Small intestine (tissue), 7 donors: ENCODE data around the gene KRR1. TPM values are rescaled to one million over a fixed set of nuclear protein-coding genes. Genes with fewer than 3 reads are reported as not detected.

Source experiments
- DNase-seq, 2 donors: peaks; one replicate each; pipeline versions ENCODE4 v3.0.0 to v3.0.0-alpha.2; 2013
- FAIRE-seq: peaks from 2 replicates; lab custom pipeline; 2012; peaks lifted over from hg19 to GRCh38; lab: Jason Lieb, UNC
- H3K27ac ChIP-seq, 3 donors: one replicate each; pipeline ENCODE4 v1.5.1; 2013; ENCODE audit warnings: low read length in 2 of 3, mild to moderate bottlenecking in 2 of 3, control low read depth in 1 of 3, inconsistent platforms in 1 of 3, low read depth in 1 of 3, moderate library complexity in 1 of 3
- H3K27me3 ChIP-seq, 3 donors: one replicate each; pipeline ENCODE4 v1.6.1; 2013; ENCODE audit warnings: low read length in 3 of 3, inconsistent platforms in 1 of 3; ENCODE audit not compliant: control insufficient read depth in 3 of 3, insufficient read depth in 3 of 3
- H3K36me3 ChIP-seq, 3 donors: one replicate each; pipeline ENCODE4 v1.6.1; 2013; ENCODE audit warnings: low read length in 3 of 3, inconsistent platforms in 1 of 3, low read depth in 1 of 3, mild to moderate bottlenecking in 1 of 3, moderate library complexity in 1 of 3; ENCODE audit not compliant: control insufficient read depth in 3 of 3, insufficient read depth in 2 of 3
- H3K4me1 ChIP-seq, 3 donors: one replicate each; pipeline ENCODE4 v1.6.1; 2013; ENCODE audit warnings: low read length in 2 of 3, inconsistent platforms in 1 of 3, low read depth in 1 of 3, mild to moderate bottlenecking in 1 of 3, moderate library complexity in 1 of 3; ENCODE audit not compliant: control insufficient read depth in 3 of 3, insufficient read depth in 2 of 3
- H3K4me3 ChIP-seq, 3 donors: one replicate each; pipeline ENCODE4 v1.5.1; 2013; ENCODE audit warnings: low read length in 3 of 3, control low read depth in 1 of 3, inconsistent platforms in 1 of 3, low read depth in 1 of 3, mild to moderate bottlenecking in 1 of 3, moderate library complexity in 1 of 3
- H3K9me3 ChIP-seq, 2 donors: one replicate each; pipeline ENCODE4 v1.6.1; 2013; ENCODE audit warnings: low read depth in 1 of 2, low read length in 1 of 2; ENCODE audit not compliant: control insufficient read depth in 2 of 2, insufficient read depth in 1 of 2
- WGBS, 3 donors: extraction: QIAGEN DNeasy Blood & Tissue Kit; methylation state at CpG; one replicate each; pipeline ENCODE4 v1.1.7; 2013; 5-methylcytosine and 5-hydroxymethylcytosine counted together
- polyA plus RNA-seq, 4 donors: library from polyadenylated mRNA; stranded (reverse) in 3 of 4; unstranded in 1 of 4; fragments of 200-250 nt in 3 of 4; fragments of 120-200 nt in 1 of 4; gene quantifications; one replicate each; pipeline versions ENCODE4 v1.2.1 to v1.2.3, GENCODE V29; 2013
- donor health status: healthy with polysubstance abuse.
- donor health status: control.
- donor health status: control.
- donor health status: Bipolar disorder and iron deficiency.
- donor health status: healthy.

KRR1 gene
- polyA plus RNA-seq, 4 donors, result 10.0 to 40.7 (median 16.7) TPM

DNA sequence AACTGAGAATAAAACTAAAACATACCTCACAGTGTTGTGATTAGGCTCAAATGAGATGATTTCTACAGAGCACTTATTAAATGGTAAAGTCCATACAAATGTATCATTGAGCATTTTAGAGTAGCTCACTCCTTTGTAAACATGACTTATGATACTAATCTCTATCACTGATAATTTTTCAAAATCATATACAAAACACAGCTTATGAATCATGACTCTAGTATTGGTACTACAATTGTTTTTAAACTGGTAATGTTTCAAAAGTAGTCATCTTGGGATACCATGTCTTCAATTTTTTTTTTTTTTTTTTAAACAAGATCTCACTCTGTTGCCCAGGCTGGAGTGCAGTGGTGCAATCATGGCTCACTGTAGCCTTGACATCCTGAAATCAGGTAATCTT lies 40.1 kb upstream of the KRR1 start:
- Histone ChIP-seq H3K27ac (no peak overlapping the region), H3K9me3 (no peaks in the 10 kb centered on the region), H3K4me1 (peaks cover 0 to 4% (median 3%) of the 10 kb centered on the region in 3 donors), H3K4me3 (no peak overlapping the region), H3K36me3 (no peaks in the 10 kb centered on the region), H3K27me3 (no peaks in the 10 kb centered on the region)
- no peak for DNase-seq
- no peak for FAIRE-seq

DNA sequence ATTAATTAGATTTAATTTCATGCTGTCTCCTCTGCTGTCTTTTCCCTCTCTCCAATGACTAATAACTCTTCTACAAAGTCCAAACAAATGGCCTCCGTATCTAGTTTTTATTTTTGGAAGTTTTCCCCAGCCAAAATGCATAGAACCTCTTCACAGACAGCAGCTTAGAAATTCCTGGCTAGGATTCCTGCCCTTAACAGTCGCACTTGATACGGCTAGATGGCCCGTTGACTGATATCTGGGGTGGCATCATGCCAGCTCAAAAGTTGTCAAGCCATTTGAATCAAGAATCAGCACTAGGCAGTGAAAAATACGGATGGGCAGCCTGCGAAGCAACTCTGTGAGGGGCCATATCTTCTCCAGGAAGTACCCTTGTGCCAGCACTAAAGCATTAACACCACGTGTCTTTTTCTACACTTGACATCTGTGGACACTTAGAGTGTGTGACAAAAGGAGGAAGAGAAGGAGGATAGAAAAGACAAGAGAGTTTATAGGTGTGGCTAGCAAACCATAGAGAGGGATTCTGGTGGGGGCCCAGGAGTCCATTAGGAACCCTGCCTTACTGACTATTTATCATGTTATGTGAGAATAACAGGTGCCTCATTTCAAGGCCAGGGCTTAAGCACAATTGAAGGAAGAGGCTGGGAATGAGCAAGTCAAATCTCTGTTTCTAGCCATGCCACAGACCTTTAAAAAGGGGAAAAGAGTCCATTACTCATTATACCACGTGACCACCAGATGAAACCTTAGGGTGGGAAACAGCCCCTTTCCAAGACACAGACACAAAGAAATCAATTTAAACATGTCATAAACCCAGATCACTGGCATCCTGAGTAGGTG lies 39.2 kb upstream of the KRR1 start:
- Histone ChIP-seq H3K4me3 (no peak overlapping the region), H3K36me3 (no peaks in the 10 kb centered on the region), H3K9me3 (no peaks in the 10 kb centered on the region), H3K27me3 (no peaks in the 10 kb centered on the region), H3K4me1 (peaks cover 0 to 4% (median 3%) of the 10 kb centered on the region in 3 donors), H3K27ac (no peak overlapping the region)
- WGBS, 3 donors, result 20 to 36% (median 23%) methylated on average over 8 of the region's 8 CpGs
- DNase-seq (peak in 1 of 2 donors; percentile 26), FAIRE-seq (no peak)

DNA sequence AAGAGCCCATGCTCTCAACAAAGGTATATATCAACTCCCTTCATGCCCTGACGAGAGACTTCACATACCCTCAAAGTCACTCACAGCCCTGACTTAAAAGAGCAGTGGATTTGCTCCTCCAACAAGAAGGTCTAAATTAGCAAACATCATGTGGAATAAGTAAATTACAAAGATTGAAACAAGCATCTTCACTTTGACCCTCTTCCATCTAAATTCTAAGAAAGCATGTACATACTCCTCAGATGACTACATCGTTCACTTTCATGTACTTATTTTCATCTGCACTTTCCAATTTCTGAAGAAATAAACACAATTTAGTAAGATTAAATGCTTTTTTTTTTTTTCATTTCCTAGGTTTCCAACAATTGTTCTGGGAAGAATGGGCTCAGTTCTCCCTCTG lies 38.6 kb upstream of the KRR1 start:
- 69 to 91% (median 72%) methylated on average over 2 of the region's 2 CpGs for WGBS, 3 donors
- DNase-seq (no peak), FAIRE-seq (no peak)
- Histone ChIP-seq H3K36me3 (no peaks in the 10 kb centered on the region), H3K4me1 (peaks cover 0 to 4% (median 3%) of the 10 kb centered on the region in 3 donors), H3K9me3 (no peaks in the 10 kb centered on the region), H3K27me3 (no peaks in the 10 kb centered on the region), H3K4me3 (no peak overlapping the region), H3K27ac (no peak overlapping the region)

DNA sequence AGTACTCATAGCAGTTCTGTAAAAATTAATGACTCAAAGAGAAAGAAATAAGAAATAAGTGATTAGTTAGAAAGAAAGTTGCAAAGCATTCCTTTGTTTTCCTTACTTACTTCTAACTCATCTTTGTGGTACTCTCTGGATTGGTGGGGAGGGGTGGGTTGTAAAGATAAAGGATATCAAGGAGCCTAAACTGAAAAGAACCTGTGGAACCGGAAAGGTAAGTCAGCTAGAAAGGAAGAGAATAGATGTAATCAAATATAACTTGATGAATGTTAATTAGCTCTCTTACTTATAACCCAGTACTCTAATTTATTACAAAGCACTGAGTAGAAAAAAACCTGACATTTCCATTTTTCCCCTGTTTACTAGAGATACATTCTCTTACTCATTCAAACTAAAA lies 37.5 kb upstream of the KRR1 start:
- H3K4me3 ChIP-seq, result no peak overlapping the region
- FAIRE-seq (no peak), DNase-seq (peak; percentile 33 to 42)
- whole genome bisulfite sequencing, 3 donors, result 20 to 67% (median 41%) methylated on average over 1 of the region's 1 CpG
- H3K27ac ChIP-seq, result no peak overlapping the region
- H3K27me3 ChIP-seq, result no peaks in the 10 kb centered on the region
- no peaks in the 10 kb centered on the region for H3K36me3 ChIP-seq
- peaks cover 0 to 3% (median 0%) of the 10 kb centered on the region in 3 donors for H3K4me1 ChIP-seq
- H3K9me3 ChIP-seq, result no peaks in the 10 kb centered on the region

DNA sequence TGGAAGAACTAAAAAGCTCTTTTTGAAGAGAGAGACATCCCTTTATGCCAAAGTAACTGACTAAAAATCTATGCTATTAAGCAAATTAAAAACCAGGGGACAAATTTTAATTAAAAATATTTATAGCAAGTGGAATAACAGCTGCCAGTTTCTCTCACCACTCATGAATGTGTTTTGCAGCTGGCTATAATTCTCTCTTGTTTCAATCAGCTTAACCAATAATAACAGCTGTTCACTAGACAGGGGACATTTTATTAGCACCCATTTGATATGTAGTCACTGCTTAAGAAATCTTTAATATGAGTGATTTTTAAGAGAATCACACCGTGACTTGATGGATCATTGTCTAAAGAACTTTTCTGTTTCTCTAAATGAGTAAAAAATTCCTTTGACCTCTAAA lies 34.2 kb upstream of the KRR1 start:
- Histone ChIP-seq H3K4me3 (no peak overlapping the region), H3K9me3 (no peaks in the 10 kb centered on the region), H3K4me1 (peaks cover 0 to 3% (median 0%) of the 10 kb centered on the region in 3 donors), H3K27ac (no peak overlapping the region), H3K27me3 (no peaks in the 10 kb centered on the region), H3K36me3 (no peaks in the 10 kb centered on the region)
- FAIRE-seq (no peak), DNase-seq (no peak)
- 78 to 95% (median 88%) methylated on average over 1 of the region's 1 CpG for WGBS, 3 donors

DNA sequence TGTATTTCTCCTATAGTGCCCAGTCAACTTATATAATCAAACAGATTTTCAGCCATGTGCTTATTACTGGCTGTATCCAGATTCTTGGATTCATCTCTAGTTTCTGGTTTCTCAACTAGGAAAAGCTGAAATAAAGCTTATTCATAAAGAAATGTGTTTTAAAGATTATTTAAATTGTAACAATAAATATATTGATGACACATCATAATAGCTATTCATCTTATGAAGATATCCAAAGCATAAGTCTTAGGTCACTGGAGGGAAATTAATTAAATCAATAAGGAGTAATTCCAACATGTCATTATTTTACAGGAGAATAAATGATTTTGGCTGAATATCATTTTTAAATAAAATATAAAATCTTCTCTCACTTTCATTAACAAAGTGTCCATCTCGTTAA lies 32.1 kb upstream of the KRR1 start:
- Histone ChIP-seq H3K27ac (no peak overlapping the region), H3K36me3 (no peaks in the 10 kb centered on the region), H3K4me3 (no peak overlapping the region), H3K9me3 (no peaks in the 10 kb centered on the region), H3K27me3 (no peaks in the 10 kb centered on the region), H3K4me1 (no peaks in the 10 kb centered on the region)
- DNase-seq, result no peak
- 92 to 95% (median 93%) methylated on average over 1 of the region's 1 CpG for WGBS, 3 donors
- FAIRE-seq, result peak; percentile 33

DNA sequence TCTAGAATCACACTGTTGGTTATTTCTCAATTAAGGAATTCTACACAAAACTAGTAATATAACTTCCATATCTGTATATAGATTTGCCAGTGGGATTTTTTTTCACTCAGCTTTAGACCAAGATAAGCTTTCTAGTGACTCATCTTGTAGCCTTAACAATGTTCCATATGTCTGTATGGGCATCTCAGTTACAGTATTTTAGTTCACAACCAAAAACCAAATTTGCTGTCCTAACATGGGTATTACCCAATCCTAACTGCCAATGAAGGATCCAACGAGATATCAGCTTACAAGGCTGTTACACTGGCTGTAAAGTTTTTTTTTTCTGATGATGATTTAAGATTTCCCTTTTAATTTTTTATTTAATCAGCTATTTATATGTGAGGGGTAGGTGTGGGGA lies 31.5 kb upstream of the KRR1 start:
- DNase-seq, result no peak
- Histone ChIP-seq H3K27me3 (no peaks in the 10 kb centered on the region), H3K27ac (no peak overlapping the region), H3K9me3 (no peaks in the 10 kb centered on the region), H3K4me1 (no peaks in the 10 kb centered on the region), H3K4me3 (no peak overlapping the region), H3K36me3 (no peaks in the 10 kb centered on the region)
- 46 to 63% (median 49%) methylated on average over 1 of the region's 1 CpG for WGBS, 3 donors
- FAIRE-seq, result no peak

DNA sequence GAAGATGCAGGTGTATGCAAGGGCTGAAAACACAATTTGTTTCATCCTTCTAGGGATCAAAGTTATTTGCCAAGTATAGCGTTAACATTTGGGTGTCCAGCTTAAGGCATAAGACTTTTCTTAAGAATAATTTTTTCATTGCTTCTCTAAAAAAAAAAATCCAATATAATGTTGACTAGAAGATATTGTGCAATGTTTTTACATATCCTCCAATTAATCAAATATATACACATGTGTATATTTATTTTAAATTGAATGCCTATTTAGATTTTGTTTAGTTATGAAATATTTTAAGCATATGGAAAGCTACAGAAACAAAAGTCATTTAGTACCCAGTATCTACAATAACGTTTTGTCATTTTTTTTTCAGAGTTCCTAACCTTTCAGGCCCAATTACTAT lies 28.5 kb upstream of the KRR1 start:
- Histone ChIP-seq H3K4me1 (no peaks in the 10 kb centered on the region), H3K36me3 (no peaks in the 10 kb centered on the region), H3K4me3 (no peak overlapping the region), H3K27me3 (no peaks in the 10 kb centered on the region), H3K9me3 (no peaks in the 10 kb centered on the region), H3K27ac (no peak overlapping the region)
- 55 to 64% (median 64%) methylated on average over 2 of the region's 2 CpGs for WGBS, 3 donors
- DNase-seq (no peak), FAIRE-seq (peak; percentile 5)

DNA sequence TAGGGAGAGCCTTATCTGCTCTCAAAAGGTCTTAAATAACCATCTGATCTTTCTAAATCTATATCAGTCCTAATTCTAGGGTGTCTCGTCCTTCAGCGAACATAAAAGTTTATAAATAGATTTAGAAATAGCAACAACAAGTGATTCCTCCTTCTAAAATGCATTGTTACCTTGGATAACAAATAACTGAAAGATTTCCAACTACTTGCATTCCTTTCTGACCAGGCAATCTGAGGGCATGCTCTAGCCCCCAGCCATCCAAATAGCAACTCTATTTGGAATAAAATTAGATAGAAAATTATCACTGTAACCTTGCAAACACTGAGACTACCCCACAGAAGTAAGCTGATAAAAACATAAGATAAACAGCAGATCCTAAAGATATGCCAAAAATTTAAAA lies 21.8 kb upstream of the KRR1 start:
- H3K4me1 ChIP-seq, result no peaks in the 10 kb centered on the region
- H3K27me3 ChIP-seq, result no peaks in the 10 kb centered on the region
- no peak overlapping the region for H3K27ac ChIP-seq
- H3K9me3 ChIP-seq, result no peaks in the 10 kb centered on the region
- no peak overlapping the region for H3K4me3 ChIP-seq
- DNase-seq, result no peak
- no peaks in the 10 kb centered on the region for H3K36me3 ChIP-seq
- no peak for FAIRE-seq
- WGBS, 3 donors, result 88 to 99% (median 94%) methylated on average over 2 of the region's 2 CpGs
